ENCODE results near the gene GATC. TPM values are rescaled to one million over a fixed set of nuclear protein-coding genes. Genes with fewer than 3 reads are reported as not detected.

Gene GATC
- total and polyA plus RNA-seq, 9 donors, result 11.9 to 34.7 (median 19.4) TPM

GRCh38 chr12:120408771-120409170 is 37.5 kb upstream of the GATC start:
- no peaks in the 10 kb centered on the region for H3K27me3 ChIP-seq
- TF ChIP-seq EP300 (IDR thresholded peaks at IDR 0.05), result no peak
- TF ChIP-seq POLR2A (IDR thresholded peaks at IDR 0.05), result no peak
- no peak for TF ChIP-seq CTCF (IDR thresholded peaks at IDR 0.05)
- H3K4me3 ChIP-seq, result no peak overlapping the region
- no peaks in the 10 kb centered on the region for H3K4me1 ChIP-seq (ENCODE audit: insufficient read depth)
- WGBS, 3 donors, result 92 to 96% (median 95%) methylated on average over 11 of the region's 11 CpGs
- intact Hi-C loops (cut with DNase I), result no loop called here
- H3K36me3 ChIP-seq, result no peaks in the 10 kb centered on the region
- no peak overlapping the region for H3K27ac ChIP-seq
- DNase-seq, result no peak
- H3K9me3 ChIP-seq, result no peaks in the 10 kb centered on the region

GRCh38 chr12:120412421-120412820 is 33.8 kb upstream of the GATC start:
- WGBS, 3 donors, result 61 to 75% (median 73%) methylated on average over 7 of the region's 7 CpGs
- H3K9me3 ChIP-seq, result no peaks in the 10 kb centered on the region
- H3K27me3 ChIP-seq, result no peaks in the 10 kb centered on the region
- DNase-seq, result no peak
- H3K4me3 ChIP-seq, result no peak overlapping the region
- intact Hi-C loops (cut with DNase I), result loop anchor here in 1 of 4 donors (10.0 kb wide), 1 partner anchor 48 kb away; the partner anchor contains the start of gene MSI1
- no peaks in the 10 kb centered on the region for H3K36me3 ChIP-seq
- H3K4me1 ChIP-seq (ENCODE audit: insufficient read depth), result no peaks in the 10 kb centered on the region
- H3K27ac ChIP-seq, result no peak overlapping the region
- TF ChIP-seq POLR2A (IDR thresholded peaks at IDR 0.05) (no peak), EP300 (IDR thresholded peaks at IDR 0.05) (no peak), CTCF (IDR thresholded peaks at IDR 0.05) (no peak)

- Histone ChIP-seq H3K27me3 (no peaks in the 10 kb centered on the region), H3K9me3 (no peaks in the 10 kb centered on the region), H3K27ac (no peak overlapping the region), H3K4me1 (ENCODE audit: insufficient read depth) (no peaks in the 10 kb centered on the region), H3K4me3 (no peak overlapping the region), H3K36me3 (no peaks in the 10 kb centered on the region)
- intact Hi-C loops (cut with DNase I), result loop anchor here in 1 of 4 donors (10.0 kb wide), 1 partner anchor 49 kb away; the partner anchor contains the start of gene MSI1
- WGBS, 3 donors, result 20 to 35% (median 26%) methylated on average over 12 to 13 of the region's 13 CpGs
- DNase-seq, result no peak
- TF ChIP-seq POLR2A (IDR thresholded peaks at IDR 0.05), result no peak
- no peak for TF ChIP-seq EP300 (IDR thresholded peaks at IDR 0.05)
- no peak for TF ChIP-seq CTCF (IDR thresholded peaks at IDR 0.05)
Measured at GRCh38 chr12:120413901-120414695, 32.1 kb upstream of the GATC start.

- DNase-seq, result no peak
- no peaks in the 10 kb centered on the region for H3K4me1 ChIP-seq (ENCODE audit: insufficient read depth)
- intact Hi-C loops (cut with DNase I), result loop anchor here in 1 of 4 donors (10.0 kb wide), 1 partner anchor 52 kb away; the partner anchor contains the start of gene MSI1
- H3K27me3 ChIP-seq, result no peaks in the 10 kb centered on the region
- no peaks in the 10 kb centered on the region for H3K9me3 ChIP-seq
- WGBS, 3 donors, result 75 to 77% (median 75%) methylated on average over 7 of the region's 7 CpGs
- H3K27ac ChIP-seq, result no peak overlapping the region
- no peak for TF ChIP-seq POLR2A (IDR thresholded peaks at IDR 0.05)
- no peak for TF ChIP-seq EP300 (IDR thresholded peaks at IDR 0.05)
- TF ChIP-seq CTCF (IDR thresholded peaks at IDR 0.05), result no peak
- H3K4me3 ChIP-seq, result no peak overlapping the region
- no peaks in the 10 kb centered on the region for H3K36me3 ChIP-seq
Measured at GRCh38 chr12:120416490-120417216, 29.6 kb upstream of the GATC start.
